Gastrocnemius medialis (tissue), 4 donors: ENCODE measurements around the gene FADS3.
A peak's percentile ranks its signal among the peaks of the same experiment; 100 is the strongest.

Source experiments
- POLR2A ChIP-seq, 2 donors: fragments of 450-650 bp; IDR thresholded peaks; one replicate each; pipeline ENCODE4 v1.6.1; 2017; ENCODE audit warnings: antibody characterized with exemption in 2 of 2, mild to moderate bottlenecking in 2 of 2, moderate library complexity in 2 of 2
- TF ChIP-seq, protein P1 (sequence below), 5 experiments: fragments of 450-650 bp in 3 of 5; fragments of 200-600 bp in 2 of 5; sonication (generic) in 2 of 5; IDR thresholded peaks in 4 of 5; conservative IDR thresholded peaks in 1 of 5; 1 replicate in 4 of 5; 2 replicates in 1 of 5; pipeline ENCODE4 v1.5.1; 2016 to 2019; ENCODE audit warnings: antibody characterized with exemption in 5 of 5, mild to moderate bottlenecking in 3 of 5, moderate library complexity in 3 of 5

DNA sequence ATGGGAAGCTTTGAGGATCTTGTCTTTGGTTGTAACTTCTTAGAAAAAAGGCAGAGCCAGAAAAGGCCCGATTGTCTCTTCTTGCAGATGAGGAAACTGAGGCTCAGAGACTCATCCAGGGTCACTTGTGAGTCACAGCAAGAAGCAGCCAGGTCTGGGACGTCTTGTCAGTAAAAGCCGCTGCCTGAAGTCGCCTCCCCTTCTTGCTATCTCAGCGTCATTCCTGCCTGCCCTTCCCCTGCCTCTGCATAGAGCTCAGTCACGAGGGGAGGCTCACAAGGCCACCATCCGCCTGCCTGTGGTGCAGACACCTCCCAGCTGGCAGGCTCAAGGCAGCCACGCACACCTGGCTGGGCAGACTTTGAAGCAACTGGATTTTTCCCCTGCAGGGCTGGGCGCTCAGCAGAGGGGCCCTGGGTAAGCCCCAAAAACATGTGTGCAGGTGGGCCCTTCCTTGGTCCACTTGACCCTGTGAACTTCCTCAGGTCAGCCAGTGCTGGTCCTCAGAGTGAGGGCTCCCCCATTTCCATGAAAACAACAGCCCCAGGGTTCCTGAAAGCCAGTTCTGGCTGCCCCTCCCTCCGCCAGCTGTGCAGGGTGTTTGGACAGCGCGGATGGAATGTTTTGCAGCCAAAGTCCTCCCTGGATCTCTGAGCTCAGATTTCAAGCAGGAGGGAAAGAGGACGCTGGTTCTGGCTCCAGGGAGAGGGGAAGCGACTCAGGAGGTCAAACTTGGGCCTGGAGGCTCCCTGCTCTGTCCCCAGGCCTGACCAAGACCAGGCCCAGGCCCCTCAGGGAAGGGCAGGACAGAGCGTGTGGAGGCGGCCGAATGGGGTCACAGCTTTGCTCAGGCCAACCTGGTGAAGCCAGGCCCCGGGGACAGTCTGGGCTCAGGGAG is 32.1 kb upstream of the FADS3 start:
- TF ChIP-seq, protein P1, sequence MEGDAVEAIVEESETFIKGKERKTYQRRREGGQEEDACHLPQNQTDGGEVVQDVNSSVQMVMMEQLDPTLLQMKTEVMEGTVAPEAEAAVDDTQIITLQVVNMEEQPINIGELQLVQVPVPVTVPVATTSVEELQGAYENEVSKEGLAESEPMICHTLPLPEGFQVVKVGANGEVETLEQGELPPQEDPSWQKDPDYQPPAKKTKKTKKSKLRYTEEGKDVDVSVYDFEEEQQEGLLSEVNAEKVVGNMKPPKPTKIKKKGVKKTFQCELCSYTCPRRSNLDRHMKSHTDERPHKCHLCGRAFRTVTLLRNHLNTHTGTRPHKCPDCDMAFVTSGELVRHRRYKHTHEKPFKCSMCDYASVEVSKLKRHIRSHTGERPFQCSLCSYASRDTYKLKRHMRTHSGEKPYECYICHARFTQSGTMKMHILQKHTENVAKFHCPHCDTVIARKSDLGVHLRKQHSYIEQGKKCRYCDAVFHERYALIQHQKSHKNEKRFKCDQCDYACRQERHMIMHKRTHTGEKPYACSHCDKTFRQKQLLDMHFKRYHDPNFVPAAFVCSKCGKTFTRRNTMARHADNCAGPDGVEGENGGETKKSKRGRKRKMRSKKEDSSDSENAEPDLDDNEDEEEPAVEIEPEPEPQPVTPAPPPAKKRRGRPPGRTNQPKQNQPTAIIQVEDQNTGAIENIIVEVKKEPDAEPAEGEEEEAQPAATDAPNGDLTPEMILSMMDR (IDR thresholded peaks at IDR 0.05 in 4 of 5, conservative IDR thresholded peaks at IDR 0.05 in 1 of 5): no peak
- peak in 1 of 2 donors; percentile 13 for TF ChIP-seq POLR2A (IDR thresholded peaks at IDR 0.05)
